Subcutaneous abdominal adipose tissue (tissue), 5 donors: ENCODE results near the gene PNPLA3.

ENCODE experiments used
- H3K27ac ChIP-seq: one replicate; pipeline ENCODE4 v1.7.0; 2013; ENCODE audit warnings: low read depth, mild to moderate bottlenecking, inconsistent platforms, low read length, moderate library complexity
- H3K27me3 ChIP-seq, 5 donors: one replicate each; pipeline ENCODE4 v1.7.0; 2013; ENCODE audit warnings: low read length in 5 of 5, inconsistent platforms in 1 of 5; ENCODE audit not compliant: control insufficient read depth in 5 of 5, insufficient read depth in 4 of 5
- H3K36me3 ChIP-seq, 5 donors: one replicate each; pipeline ENCODE4 v1.7.0; 2013; ENCODE audit warnings: low read length in 5 of 5; ENCODE audit not compliant: control insufficient read depth in 5 of 5, insufficient read depth in 5 of 5
- H3K4me1 ChIP-seq, 5 donors: one replicate each; pipeline ENCODE4 v1.7.0; 2013; ENCODE audit warnings: low read length in 5 of 5, mild to moderate bottlenecking in 3 of 5, moderate library complexity in 1 of 5; ENCODE audit not compliant: control insufficient read depth in 5 of 5, insufficient read depth in 5 of 5
- H3K4me3 ChIP-seq, 5 donors: one replicate each; pipeline ENCODE4 v1.7.0; 2013; ENCODE audit warnings: low read length in 5 of 5, low read depth in 1 of 5
- H3K9ac ChIP-seq, 5 donors: one replicate each; pipeline ENCODE4 v1.7.0; 2013; ENCODE audit warnings: low read length in 5 of 5, mild to moderate bottlenecking in 4 of 5, moderate library complexity in 3 of 5
- H3K9me3 ChIP-seq, 5 donors: one replicate each; pipeline ENCODE4 v1.7.0; 2013; ENCODE audit warnings: low read length in 5 of 5; ENCODE audit not compliant: control insufficient read depth in 5 of 5
- donor health status: healthy.
- donor health status: healthy.
- donor health status: healthy.
- donor health status: healthy.
- donor health status: healthy.

Gene PNPLA3

DNA sequence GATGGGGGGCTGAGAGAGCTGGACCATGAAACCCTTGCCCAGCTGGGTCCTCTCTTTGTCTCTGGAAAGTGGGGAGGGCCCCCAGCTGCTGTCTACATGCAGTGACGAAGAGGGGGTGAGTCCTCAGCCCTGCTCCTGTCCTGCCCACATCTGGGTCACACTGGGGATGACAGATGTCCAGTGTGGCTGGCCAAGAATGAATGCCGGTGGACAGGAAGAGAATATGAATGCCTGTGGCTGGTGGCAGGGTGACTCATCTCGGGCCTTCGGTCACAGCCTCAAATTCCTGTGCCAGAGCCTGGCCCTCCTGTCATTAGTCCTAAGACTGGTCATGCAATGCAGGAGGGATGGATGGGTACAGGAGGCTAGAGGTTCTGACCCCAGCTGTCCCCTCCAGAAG, 2.2 kb upstream of the PNPLA3 start:
- Histone ChIP-seq H3K27ac (no peak overlapping the region), H3K9ac (no peak overlapping the region), H3K9me3 (peaks cover 0 to 3% (median 0%) of the 10 kb centered on the region in 5 donors), H3K4me3 (no peak overlapping the region), H3K27me3 (peaks cover 0 to 3% (median 0%) of the 10 kb centered on the region in 5 donors), H3K4me1 (peaks cover 0 to 59% (median 13%) of the 10 kb centered on the region in 5 donors), H3K36me3 (no peaks in the 10 kb centered on the region)

DNA sequence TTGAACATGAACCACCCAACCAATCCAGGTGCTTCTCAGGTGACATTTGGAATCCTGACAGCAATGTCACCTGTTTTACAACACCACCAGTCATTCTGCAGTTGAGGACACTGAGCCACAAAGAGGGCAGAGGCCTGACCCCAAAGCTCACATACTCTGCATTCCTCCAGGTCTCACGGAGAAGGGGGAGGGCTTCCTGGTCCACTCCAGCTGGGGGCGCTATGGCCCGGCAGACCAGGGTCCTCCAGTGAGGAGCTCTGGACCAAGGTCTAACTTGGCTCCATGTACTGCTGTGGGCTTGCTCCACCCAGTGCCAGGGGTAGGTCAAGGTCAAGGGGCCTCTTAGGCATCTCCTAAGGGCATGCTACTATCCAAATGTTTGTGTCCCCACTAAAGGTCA, 1.5 kb upstream of the PNPLA3 start:
- peaks cover 0 to 3% (median 0%) of the 10 kb centered on the region in 5 donors for H3K9me3 ChIP-seq

DNA sequence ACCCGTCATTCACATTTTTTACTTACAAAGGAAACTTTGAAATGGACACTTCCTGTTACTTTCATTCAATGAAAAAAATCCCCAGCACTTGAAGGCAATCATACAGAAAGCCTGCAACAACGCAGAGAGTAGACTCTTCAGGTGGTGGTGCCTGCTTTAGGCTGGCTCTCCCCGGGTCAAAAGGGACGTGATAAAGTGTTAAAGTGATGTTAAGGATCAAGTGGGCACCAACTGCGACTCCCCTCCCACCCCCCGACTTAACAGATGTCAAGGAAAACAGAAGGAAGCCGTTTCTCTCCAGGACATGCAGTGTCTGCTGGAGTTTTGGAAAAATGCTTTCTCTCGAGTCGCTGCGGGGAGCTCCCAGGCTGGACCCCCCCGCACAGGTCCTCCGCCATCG, 414 bp upstream of the PNPLA3 start:
- H3K4me3 ChIP-seq: peak overlapping the region; percentile 26 to 68 (median 59)
- H3K27me3 ChIP-seq: peaks cover 0 to 3% (median 0%) of the 10 kb centered on the region in 5 donors
- peak overlapping the region; percentile 24 for H3K27ac ChIP-seq
- H3K36me3 ChIP-seq: no peaks in the 10 kb centered on the region
- peak overlapping the region in 1 of 5 donors; percentile 39 for H3K9ac ChIP-seq
- H3K9me3 ChIP-seq: peaks cover 0 to 3% (median 0%) of the 10 kb centered on the region in 5 donors
- peaks cover 0 to 68% (median 13%) of the 10 kb centered on the region in 5 donors for H3K4me1 ChIP-seq

More for the DNA sequence above, 1.5 kb upstream of the PNPLA3 start:
- Histone ChIP-seq H3K4me1 (peaks cover 0 to 64% (median 13%) of the 10 kb centered on the region in 5 donors), H3K27me3 (peaks cover 0 to 3% (median 0%) of the 10 kb centered on the region in 5 donors), H3K36me3 (no peaks in the 10 kb centered on the region), H3K9ac (no peak overlapping the region), H3K4me3 (no peak overlapping the region), H3K27ac (no peak overlapping the region)

DNA sequence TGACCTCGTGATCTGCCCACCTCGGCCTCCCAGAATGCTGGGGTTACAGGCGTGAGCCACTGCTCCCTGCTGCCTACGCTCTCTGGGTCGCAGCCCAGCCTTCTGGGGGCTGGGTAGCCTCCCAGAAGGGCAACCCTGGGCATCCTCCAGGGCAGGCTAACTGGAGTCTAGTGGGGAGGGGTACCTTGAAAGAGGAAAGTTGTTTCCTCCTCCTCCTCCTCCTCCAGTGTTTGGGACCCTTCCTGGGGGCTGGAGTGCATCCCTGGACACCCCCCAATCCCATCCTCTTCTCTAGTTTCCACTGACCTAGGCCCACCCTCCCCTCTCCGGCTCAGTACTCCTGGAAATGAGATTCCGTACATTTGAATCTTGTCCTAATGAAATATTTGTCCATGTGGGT, 1.3 kb downstream of the PNPLA3 start:
- no peaks in the 10 kb centered on the region for H3K36me3 ChIP-seq
- peak overlapping the region in 1 of 5 donors; percentile 44 for H3K9ac ChIP-seq
- peaks cover 0 to 3% (median 0%) of the 10 kb centered on the region in 5 donors for H3K9me3 ChIP-seq
- peaks cover 0 to 66% (median 11%) of the 10 kb centered on the region in 5 donors for H3K4me1 ChIP-seq
- H3K4me3 ChIP-seq: peak overlapping the region in 2 of 5 donors; percentile 13 to 41
- H3K27ac ChIP-seq: peak overlapping the region; percentile 79
- H3K27me3 ChIP-seq: peaks cover 0 to 3% (median 0%) of the 10 kb centered on the region in 5 donors

DNA sequence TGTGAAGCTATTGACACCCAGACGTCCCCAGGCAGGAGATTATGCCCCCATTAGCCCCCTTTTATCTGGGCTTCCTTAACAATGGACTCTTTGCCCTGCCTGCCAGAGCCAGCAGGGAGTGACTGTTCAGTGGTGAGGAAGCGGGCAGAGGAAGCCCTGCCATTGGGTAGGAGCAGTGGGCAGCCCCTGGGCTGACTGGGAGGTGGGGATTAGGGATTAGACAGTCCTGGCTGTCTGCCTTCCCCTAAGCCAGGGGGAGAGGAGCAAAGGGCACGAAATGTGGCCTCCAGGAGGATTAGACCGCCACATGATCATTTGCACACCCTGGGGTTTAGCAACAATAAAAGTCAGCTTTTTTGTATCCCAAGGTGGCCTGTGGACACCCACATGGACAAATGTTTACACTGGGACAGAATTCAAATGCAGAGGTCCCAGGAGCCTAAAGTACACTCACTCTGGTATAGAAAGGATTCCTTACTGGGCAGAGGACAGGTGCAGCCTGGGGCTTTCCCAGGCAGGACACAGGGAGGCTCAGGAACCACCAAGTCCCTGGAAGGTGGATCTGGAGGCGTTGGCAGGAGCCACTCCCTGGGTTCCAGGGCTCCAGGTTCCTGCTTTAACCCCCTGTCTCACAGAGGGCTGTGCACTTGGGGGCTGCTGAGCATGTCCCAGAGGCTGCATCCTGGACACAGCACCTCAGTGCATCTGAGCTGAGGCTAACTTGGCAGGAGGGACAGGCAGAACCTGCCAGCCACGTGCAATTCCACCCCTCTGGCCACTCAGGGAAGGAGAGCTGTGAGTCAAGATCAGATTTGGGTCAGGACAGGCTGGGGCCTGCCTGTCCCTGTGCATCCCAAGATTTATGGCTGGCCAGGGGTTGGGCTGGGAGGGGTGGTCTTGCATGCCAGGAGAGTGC, 2.1 kb downstream of the PNPLA3 start:
- Histone ChIP-seq H3K36me3 (peaks cover 0 to 7% (median 0%) of the 10 kb centered on the region in 5 donors), H3K9me3 (peaks cover 0 to 3% (median 0%) of the 10 kb centered on the region in 5 donors), H3K27me3 (peaks cover 0 to 3% (median 0%) of the 10 kb centered on the region in 5 donors), H3K4me1 (peaks cover 0 to 64% (median 11%) of the 10 kb centered on the region in 5 donors), H3K4me3 (peak overlapping the region in 1 of 5 donors; percentile 41), H3K27ac (peak overlapping the region; percentile 79), H3K9ac (peak overlapping the region in 1 of 5 donors; percentile 44)

DNA sequence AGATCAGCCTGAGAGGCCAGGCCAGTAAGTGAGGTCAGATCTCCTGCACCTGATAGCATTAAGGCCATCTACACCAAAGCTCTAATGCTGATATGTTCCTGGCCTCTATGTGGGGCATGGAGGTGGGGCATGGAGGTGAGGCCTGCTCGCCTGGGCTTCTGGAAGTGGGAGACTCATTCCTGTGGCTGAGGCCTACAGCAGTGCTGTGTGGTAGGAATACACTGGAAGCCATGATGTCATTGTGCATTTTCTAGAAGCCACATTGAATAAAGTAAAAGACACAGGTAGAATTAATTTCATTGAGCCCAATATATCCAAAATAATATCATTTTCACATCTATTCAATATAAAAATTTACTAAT, 2.7 kb downstream of the PNPLA3 start:
- no peak overlapping the region for H3K9ac ChIP-seq

DNA sequence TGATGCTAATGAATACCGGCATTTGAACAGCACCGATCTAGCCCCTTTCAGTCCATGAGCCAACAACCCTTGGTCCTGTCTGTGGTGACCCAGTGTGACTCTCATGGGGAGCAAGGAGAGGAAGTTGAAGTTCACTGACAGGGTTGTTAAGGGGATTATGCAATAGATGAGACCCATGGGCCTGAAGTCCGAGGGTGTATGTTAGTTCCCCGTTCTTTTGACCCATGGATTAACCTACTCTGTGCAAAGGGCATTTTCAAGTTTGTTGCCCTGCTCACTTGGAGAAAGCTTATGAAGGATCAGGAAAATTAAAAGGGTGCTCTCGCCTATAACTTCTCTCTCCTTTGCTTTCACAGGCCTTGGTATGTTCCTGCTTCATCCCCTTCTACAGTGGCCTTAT, 4.9 kb downstream of the PNPLA3 start:
- Histone ChIP-seq H3K27me3 (peaks cover 0 to 3% (median 0%) of the 10 kb centered on the region in 5 donors), H3K36me3 (peaks cover 0 to 27% (median 0%) of the 10 kb centered on the region in 5 donors)

More for the DNA sequence above, 2.7 kb downstream of the PNPLA3 start:
- Histone ChIP-seq H3K9me3 (peaks cover 0 to 3% (median 0%) of the 10 kb centered on the region in 5 donors), H3K4me3 (no peak overlapping the region), H3K4me1 (peaks cover 0 to 58% (median 11%) of the 10 kb centered on the region in 5 donors), H3K27me3 (peaks cover 0 to 3% (median 0%) of the 10 kb centered on the region in 5 donors), H3K36me3 (peaks cover 0 to 9% (median 0%) of the 10 kb centered on the region in 5 donors), H3K27ac (peak overlapping the region; percentile 79)

DNA sequence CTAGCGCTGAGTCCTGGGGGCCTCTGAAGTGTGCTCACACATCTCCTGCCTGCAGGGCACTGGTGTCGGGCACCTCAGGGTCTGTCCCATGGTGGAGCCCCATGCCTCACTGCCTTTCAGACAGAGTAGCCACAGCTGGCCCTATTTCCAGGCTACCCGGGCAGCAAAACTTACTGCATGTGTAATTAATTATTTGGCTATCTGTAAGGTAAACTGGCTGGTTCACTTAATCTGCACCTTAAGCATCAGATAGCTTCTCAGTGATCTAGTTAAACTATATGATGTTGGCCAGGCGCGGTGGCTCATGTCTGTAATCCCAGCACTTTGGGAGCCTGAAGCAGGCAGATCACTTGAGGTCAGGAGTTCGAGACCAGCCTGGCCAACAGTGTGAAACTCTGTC, 5.3 kb downstream of the PNPLA3 start:
- Histone ChIP-seq H3K27me3 (peaks cover 0 to 3% (median 0%) of the 10 kb centered on the region in 5 donors), H3K9ac (no peak overlapping the region), H3K27ac (no peak overlapping the region), H3K4me1 (peaks cover 0 to 44% (median 5%) of the 10 kb centered on the region in 5 donors), H3K9me3 (peaks cover 0 to 3% (median 0%) of the 10 kb centered on the region in 5 donors), H3K4me3 (no peak overlapping the region), H3K36me3 (peaks cover 0 to 31% (median 0%) of the 10 kb centered on the region in 5 donors)

More for the DNA sequence above, 4.9 kb downstream of the PNPLA3 start:
- Histone ChIP-seq H3K4me1 (peaks cover 0 to 46% (median 7%) of the 10 kb centered on the region in 5 donors), H3K9ac (no peak overlapping the region), H3K9me3 (peaks cover 0 to 3% (median 0%) of the 10 kb centered on the region in 5 donors), H3K27ac (no peak overlapping the region), H3K4me3 (no peak overlapping the region)

DNA sequence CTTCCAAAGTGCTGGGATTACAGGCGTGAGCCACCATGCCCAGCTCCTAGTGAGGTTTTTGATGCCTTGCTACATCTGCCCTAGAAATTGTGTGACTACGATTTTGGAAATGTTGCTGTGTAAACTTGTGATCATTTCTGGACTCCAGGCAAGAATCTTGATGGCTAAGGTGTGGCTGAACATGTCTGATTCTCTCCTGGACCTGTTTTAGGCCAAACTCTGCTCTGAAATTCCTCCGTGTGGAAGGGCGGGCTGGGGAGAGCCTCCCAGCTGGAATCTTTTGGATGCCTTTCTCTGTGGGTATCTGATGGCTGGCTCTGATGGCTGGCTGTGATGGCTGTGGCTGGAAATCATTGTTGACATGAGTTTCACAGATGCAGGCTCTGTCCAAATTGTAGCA, 8.2 kb downstream of the PNPLA3 start:
- H3K27me3 ChIP-seq: no peaks in the 10 kb centered on the region
- H3K4me3 ChIP-seq: no peak overlapping the region
- H3K36me3 ChIP-seq: peaks cover 0 to 49% (median 0%) of the 10 kb centered on the region in 5 donors
- no peaks in the 10 kb centered on the region for H3K9me3 ChIP-seq
- H3K27ac ChIP-seq: no peak overlapping the region
- no peak overlapping the region for H3K9ac ChIP-seq
- H3K4me1 ChIP-seq: peaks cover 0 to 19% (median 0%) of the 10 kb centered on the region in 5 donors

DNA sequence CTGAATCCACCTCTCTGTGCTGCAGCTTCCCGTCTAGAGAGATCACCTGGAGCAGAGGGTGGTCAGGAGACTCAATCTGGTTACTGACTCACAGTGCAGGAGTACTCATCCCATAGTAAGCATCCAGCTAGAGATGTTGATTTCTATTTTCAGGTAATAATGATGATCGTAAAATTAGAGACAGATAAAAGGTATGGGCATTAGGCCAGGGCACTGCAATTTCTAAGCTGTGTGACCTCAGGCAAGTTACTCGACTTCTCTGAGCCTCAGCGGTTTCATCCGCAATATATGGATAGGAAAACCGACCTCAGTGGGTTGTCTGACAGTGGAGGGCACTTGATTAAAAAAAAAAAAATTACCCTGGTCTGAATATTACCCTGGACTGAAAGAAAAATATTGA, 17.8 kb downstream of the PNPLA3 start:
- Histone ChIP-seq H3K27ac (no peak overlapping the region), H3K4me3 (no peak overlapping the region), H3K9ac (no peak overlapping the region), H3K4me1 (peaks cover 0 to 13% (median 9%) of the 10 kb centered on the region in 5 donors), H3K27me3 (no peaks in the 10 kb centered on the region), H3K9me3 (peaks cover 0 to 12% (median 0%) of the 10 kb centered on the region in 5 donors), H3K36me3 (peaks cover 0 to 43% (median 5%) of the 10 kb centered on the region in 5 donors)
